ENCODE results near the gene ZNF410. TPM values are rescaled to one million over a fixed set of nuclear protein-coding genes. Genes with fewer than 3 reads are reported as not detected.
"Not testable (repeated sequence)": the region's sequence is repeated elsewhere in the genome, so short reads cannot be mapped to it uniquely, and the experiment has no call there.

ZNF410 gene
- total RNA-seq, 2 donors from 2014 or later = 92.7 to 97.8 TPM

GRCh38 chr14:73865534-73866113 lies 21.0 kb upstream of the ZNF410 start:
- Mint-ChIP-seq H3K27ac (no peak overlapping the region), H3K4me3 (no peak overlapping the region), H3K4me1 (peaks cover 7% of the 10 kb centered on the region), H3K36me3 (ENCODE audit: low read depth) (peaks cover 2% of the 10 kb centered on the region), H3K27me3 (no peaks in the 10 kb centered on the region)
- no peaks in the 10 kb centered on the region for H3K9me3 ChIP-seq (ENCODE audit: control insufficient read depth, low read length, poor library complexity, severe bottlenecking)
- ATAC-seq (no peak), DNase-seq (no peak)

- H3K27me3 Mint-ChIP-seq; ATAC-seq; H3K36me3 Mint-ChIP-seq (ENCODE audit: low read depth); H3K4me1 Mint-ChIP-seq; H3K27ac Mint-ChIP-seq; DNase-seq; H3K9me3 ChIP-seq (ENCODE audit: control insufficient read depth, low read length, poor library complexity, severe bottlenecking); H3K4me3 Mint-ChIP-seq: not testable (repeated sequence)
Observed at GRCh38 chr14:73869754-73870153, 16.9 kb upstream of the ZNF410 start.

- H3K4me1 Mint-ChIP-seq = peaks cover 4% of the 10 kb centered on the region
- no peak overlapping the region for H3K4me3 Mint-ChIP-seq
- H3K27ac Mint-ChIP-seq = no peak overlapping the region
- no peaks in the 10 kb centered on the region for H3K36me3 Mint-ChIP-seq (ENCODE audit: low read depth)
- no peaks in the 10 kb centered on the region for H3K27me3 Mint-ChIP-seq
- DNase-seq (no peak), ATAC-seq (no peak)
- H3K9me3 ChIP-seq (ENCODE audit: control insufficient read depth, low read length, poor library complexity, severe bottlenecking) = no peaks in the 10 kb centered on the region
Observed at GRCh38 chr14:73870525-73871235, 16.0 kb upstream of the ZNF410 start.

GRCh38 chr14:73873660-73874059 lies 13.0 kb upstream of the ZNF410 start:
- no peak for DNase-seq
- ATAC-seq = no peak
- H3K4me1 Mint-ChIP-seq = peaks cover 2% of the 10 kb centered on the region
- no peak overlapping the region for H3K27ac Mint-ChIP-seq
- H3K27me3 Mint-ChIP-seq = no peaks in the 10 kb centered on the region
- no peaks in the 10 kb centered on the region for H3K9me3 ChIP-seq (ENCODE audit: control insufficient read depth, low read length, poor library complexity, severe bottlenecking)
- no peak overlapping the region for H3K4me3 Mint-ChIP-seq
- no peaks in the 10 kb centered on the region for H3K36me3 Mint-ChIP-seq (ENCODE audit: low read depth)

GRCh38 chr14:73877790-73878189 lies 8.9 kb upstream of the ZNF410 start:
- Mint-ChIP-seq H3K27me3 (no peaks in the 10 kb centered on the region), H3K4me3 (no peak overlapping the region), H3K27ac (no peak overlapping the region), H3K4me1 (no peaks in the 10 kb centered on the region), H3K36me3 (ENCODE audit: low read depth) (no peaks in the 10 kb centered on the region)
- ATAC-seq (no peak), DNase-seq (no peak)
- no peaks in the 10 kb centered on the region for H3K9me3 ChIP-seq (ENCODE audit: control insufficient read depth, low read length, poor library complexity, severe bottlenecking)

GRCh38 chr14:73878436-73878835 lies 8.2 kb upstream of the ZNF410 start:
- Mint-ChIP-seq H3K4me3 (no peak overlapping the region), H3K27me3 (no peaks in the 10 kb centered on the region), H3K36me3 (ENCODE audit: low read depth) (no peaks in the 10 kb centered on the region), H3K4me1 (no peaks in the 10 kb centered on the region), H3K27ac (no peak overlapping the region)
- ATAC-seq (no peak), DNase-seq (no peak)
- H3K9me3 ChIP-seq (ENCODE audit: control insufficient read depth, low read length, poor library complexity, severe bottlenecking) = no peaks in the 10 kb centered on the region

GRCh38 chr14:73879027-73879426 lies 7.6 kb upstream of the ZNF410 start:
- ATAC-seq (no peak), DNase-seq (no peak)
- no peaks in the 10 kb centered on the region for H3K9me3 ChIP-seq (ENCODE audit: control insufficient read depth, low read length, poor library complexity, severe bottlenecking)
- Mint-ChIP-seq H3K36me3 (ENCODE audit: low read depth) (no peaks in the 10 kb centered on the region), H3K4me1 (no peaks in the 10 kb centered on the region), H3K27me3 (no peaks in the 10 kb centered on the region), H3K4me3 (no peak overlapping the region), H3K27ac (no peak overlapping the region)

GRCh38 chr14:73884438-73885190 lies 2.0 kb upstream of the ZNF410 start:
- Mint-ChIP-seq H3K4me1 (peaks cover 33% of the 10 kb centered on the region), H3K27me3 (no peaks in the 10 kb centered on the region)

GRCh38 chr14:73887318-73887616 lies 608 bp downstream of the ZNF410 start:
- DNase-seq = no peak
- no peaks in the 10 kb centered on the region for H3K27me3 Mint-ChIP-seq
- no peak for ATAC-seq
- H3K27ac Mint-ChIP-seq = peak overlapping the region; percentile 99
- H3K4me3 Mint-ChIP-seq = peak overlapping the region; percentile 96
- H3K4me1 Mint-ChIP-seq = peaks cover 39% of the 10 kb centered on the region
- no peaks in the 10 kb centered on the region for H3K36me3 Mint-ChIP-seq (ENCODE audit: low read depth)
- no peaks in the 10 kb centered on the region for H3K9me3 ChIP-seq (ENCODE audit: control insufficient read depth, low read length, poor library complexity, severe bottlenecking)

More at GRCh38 chr14:73884438-73885190, 2.0 kb upstream of the ZNF410 start:
- H3K4me3 Mint-ChIP-seq = peak overlapping the region; percentile 76
- ATAC-seq (no peak), DNase-seq (no peak)
- H3K27ac Mint-ChIP-seq = no peak overlapping the region
- no peaks in the 10 kb centered on the region for H3K9me3 ChIP-seq (ENCODE audit: control insufficient read depth, low read length, poor library complexity, severe bottlenecking)
- H3K36me3 Mint-ChIP-seq (ENCODE audit: low read depth) = no peaks in the 10 kb centered on the region

- no peak for DNase-seq
- no peak for ATAC-seq
- no peaks in the 10 kb centered on the region for H3K9me3 ChIP-seq (ENCODE audit: control insufficient read depth, low read length, poor library complexity, severe bottlenecking)
- H3K4me3 Mint-ChIP-seq = peak overlapping the region; percentile 96
- no peaks in the 10 kb centered on the region for H3K27me3 Mint-ChIP-seq
- peak overlapping the region; percentile 99 for H3K27ac Mint-ChIP-seq
- peaks cover 39% of the 10 kb centered on the region for H3K4me1 Mint-ChIP-seq
- H3K36me3 Mint-ChIP-seq (ENCODE audit: low read depth) = no peaks in the 10 kb centered on the region
Observed at GRCh38 chr14:73887694-73888459, 1.2 kb downstream of the ZNF410 start.

GRCh38 chr14:73888460-73888725 lies 1.7 kb downstream of the ZNF410 start:
- no peak for DNase-seq
- Mint-ChIP-seq H3K27ac (peak overlapping the region; percentile 99), H3K27me3 (no peaks in the 10 kb centered on the region), H3K4me3 (peak overlapping the region; percentile 96), H3K4me1 (peaks cover 39% of the 10 kb centered on the region), H3K36me3 (ENCODE audit: low read depth) (no peaks in the 10 kb centered on the region)
- ATAC-seq = no peak
- no peaks in the 10 kb centered on the region for H3K9me3 ChIP-seq (ENCODE audit: control insufficient read depth, low read length, poor library complexity, severe bottlenecking)

GRCh38 chr14:73888971-73889370 lies 2.3 kb downstream of the ZNF410 start:
- H3K9me3 ChIP-seq (ENCODE audit: control insufficient read depth, low read length, poor library complexity, severe bottlenecking) = no peaks in the 10 kb centered on the region
- H3K4me3 Mint-ChIP-seq = no peak overlapping the region
- no peak for ATAC-seq
- peaks cover 4% of the 10 kb centered on the region for H3K36me3 Mint-ChIP-seq (ENCODE audit: low read depth)
- H3K27ac Mint-ChIP-seq = peak overlapping the region; percentile 99
- no peak for DNase-seq
- peaks cover 41% of the 10 kb centered on the region for H3K4me1 Mint-ChIP-seq
- no peaks in the 10 kb centered on the region for H3K27me3 Mint-ChIP-seq

GRCh38 chr14:73889376-73889775 lies 2.7 kb downstream of the ZNF410 start:
- Mint-ChIP-seq H3K4me1 (peaks cover 41% of the 10 kb centered on the region), H3K4me3 (no peak overlapping the region), H3K36me3 (ENCODE audit: low read depth) (peaks cover 5% of the 10 kb centered on the region), H3K27me3 (no peaks in the 10 kb centered on the region), H3K27ac (peak overlapping the region; percentile 99)
- ATAC-seq (no peak), DNase-seq (no peak)
- H3K9me3 ChIP-seq (ENCODE audit: control insufficient read depth, low read length, poor library complexity, severe bottlenecking) = no peaks in the 10 kb centered on the region
